Large intestine (tissue), 12 donors: Measurements from ENCODE around the gene THSD7A. TPM values are rescaled to one million over a fixed set of nuclear protein-coding genes. Genes with fewer than 3 reads are reported as not detected.

Experiments used
- DNase-seq, 2 donors: peaks; one replicate each; pipeline versions ENCODE4 v3.0.0 to v3.0.0-alpha.2; 2013
- H3K27ac ChIP-seq: one replicate; pipeline ENCODE4 v1.5.1; 2013; ENCODE audit warnings: low read length
- H3K27me3 ChIP-seq: 2 replicates; pipeline ENCODE4 v1.6.1; 2013; ENCODE audit warnings: low read length; ENCODE audit not compliant: control insufficient read depth, insufficient read depth
- H3K36me3 ChIP-seq: 2 replicates; pipeline ENCODE4 v1.6.1; 2013; ENCODE audit warnings: low read length; ENCODE audit not compliant: control insufficient read depth, insufficient read depth
- H3K4me1 ChIP-seq: one replicate; pipeline ENCODE4 v1.6.1; 2013; ENCODE audit warnings: low read length; ENCODE audit not compliant: control insufficient read depth, insufficient read depth
- H3K4me3 ChIP-seq: one replicate; pipeline ENCODE4 v1.5.1; 2013; ENCODE audit warnings: low read length
- H3K9me3 ChIP-seq: one replicate; pipeline ENCODE4 v1.6.1; 2013; ENCODE audit warnings: mild to moderate bottlenecking, low read depth, low read length, moderate library complexity; ENCODE audit not compliant: control insufficient read depth
- WGBS: methylation state at CpG from one replicate; pipeline ENCODE4 v1.1.5; 2013; ENCODE audit warnings: low lambda C conversion rate; ENCODE audit not compliant: insufficient coverage; 5-methylcytosine and 5-hydroxymethylcytosine counted together
- long read RNA-seq, 11 donors: transcript quantifications; one replicate each; lab custom pipeline, GENCODE V29; 2026
- polyA plus RNA-seq: library from polyadenylated mRNA; unstranded; fragments of 120-200 nt; gene quantifications from one replicate; pipeline ENCODE4 v1.2.1, GENCODE V29; 2013

Gene THSD7A
- polyA plus RNA-seq = 3.7 TPM
- long read RNA-seq, donor 1 = 0 reads
- long read RNA-seq, donor 2 = 0 reads
- long read RNA-seq, donor 3 = 0 reads
- long read RNA-seq, donor 4 = 0 reads
- long read RNA-seq, donor 5 = 0 reads
- long read RNA-seq, donor 6 = 0 reads
- long read RNA-seq, donor 7 = 0 reads
- long read RNA-seq, donor 8 = 0 reads
- long read RNA-seq, donor 9 = 0 reads
- long read RNA-seq, donor 10 = 0 reads
- long read RNA-seq, donor 11 = 0 reads

GRCh38 chr7:11831736-11832495 lies at the start of gene THSD7A:
THSD7A (minus strand) TSS chr7:11832198; CDS start chr7:11831946, 252 bp downstream.
- H3K36me3 ChIP-seq = no peaks in the 10 kb centered on the region
- H3K4me1 ChIP-seq = no peaks in the 10 kb centered on the region
- 0% methylated on average over 1 of the region's 62 CpGs for WGBS
- peak; percentile 16 to 50 for DNase-seq
- peaks cover 18% of the 10 kb centered on the region for H3K27me3 ChIP-seq
- no peak within 1 kb of the TSS for H3K27ac ChIP-seq
- H3K9me3 ChIP-seq = no peaks in the 10 kb centered on the region
- H3K4me3 ChIP-seq = peak within 1 kb of the TSS; percentile 44

- Histone ChIP-seq H3K9me3 (no peaks in the 10 kb centered on the region), H3K27ac (no peak overlapping the region), H3K4me1 (no peaks in the 10 kb centered on the region), H3K36me3 (no peaks in the 10 kb centered on the region), H3K27me3 (no peaks in the 10 kb centered on the region), H3K4me3 (no peak overlapping the region)
- DNase-seq = no peak
- 93% methylated on average over 4 of the region's 5 CpGs for WGBS
Measured at GRCh38 chr7:11881680-11882079, 49.7 kb upstream of the THSD7A start.

GRCh38 chr7:11875635-11876034 lies 43.6 kb upstream of the THSD7A start:
- WGBS = no CpG with 5 or more reads among the region's 1 CpG

GRCh38 chr7:11865671-11866070 lies 33.7 kb upstream of the THSD7A start:
- no peaks in the 10 kb centered on the region for H3K4me1 ChIP-seq
- no CpG with 5 or more reads among the region's 2 CpGs for WGBS
- H3K27ac ChIP-seq = no peak overlapping the region
- no peak overlapping the region for H3K4me3 ChIP-seq
- no peaks in the 10 kb centered on the region for H3K9me3 ChIP-seq
- DNase-seq = no peak
- H3K27me3 ChIP-seq = no peaks in the 10 kb centered on the region
- H3K36me3 ChIP-seq = no peaks in the 10 kb centered on the region

More at GRCh38 chr7:11875635-11876034, 43.6 kb upstream of the THSD7A start:
- Histone ChIP-seq H3K9me3 (no peaks in the 10 kb centered on the region), H3K4me1 (no peaks in the 10 kb centered on the region), H3K36me3 (no peaks in the 10 kb centered on the region), H3K27ac (no peak overlapping the region), H3K27me3 (no peaks in the 10 kb centered on the region), H3K4me3 (no peak overlapping the region)
- DNase-seq = no peak

- H3K27ac ChIP-seq = no peak overlapping the region
- 83% methylated on average over 6 of the region's 6 CpGs for WGBS
- H3K9me3 ChIP-seq = no peaks in the 10 kb centered on the region
- H3K27me3 ChIP-seq = no peaks in the 10 kb centered on the region
- DNase-seq = no peak
- no peak overlapping the region for H3K4me3 ChIP-seq
- no peaks in the 10 kb centered on the region for H3K36me3 ChIP-seq
- H3K4me1 ChIP-seq = no peaks in the 10 kb centered on the region
Measured at GRCh38 chr7:11858622-11859302, 26.8 kb upstream of the THSD7A start.

- no peaks in the 10 kb centered on the region for H3K4me1 ChIP-seq
- no peak for DNase-seq
- no peaks in the 10 kb centered on the region for H3K9me3 ChIP-seq
- H3K27me3 ChIP-seq = no peaks in the 10 kb centered on the region
- H3K36me3 ChIP-seq = no peaks in the 10 kb centered on the region
- no peak overlapping the region for H3K27ac ChIP-seq
- H3K4me3 ChIP-seq = no peak overlapping the region
- WGBS = no CpG with 5 or more reads among the region's 2 CpGs
Measured at GRCh38 chr7:11858026-11858425, 26.0 kb upstream of the THSD7A start.

- H3K4me3 ChIP-seq = no peak overlapping the region
- H3K9me3 ChIP-seq = no peaks in the 10 kb centered on the region
- H3K27me3 ChIP-seq = no peaks in the 10 kb centered on the region
- no peak overlapping the region for H3K27ac ChIP-seq
- no peaks in the 10 kb centered on the region for H3K36me3 ChIP-seq
- WGBS = 64% methylated on average over 2 of the region's 3 CpGs
- DNase-seq = no peak
- H3K4me1 ChIP-seq = no peaks in the 10 kb centered on the region
Measured at GRCh38 chr7:11848251-11848650, 16.3 kb upstream of the THSD7A start.

GRCh38 chr7:11847336-11847735 lies 15.3 kb upstream of the THSD7A start:
- Histone ChIP-seq H3K4me3 (no peak overlapping the region), H3K9me3 (no peaks in the 10 kb centered on the region), H3K27ac (no peak overlapping the region), H3K4me1 (no peaks in the 10 kb centered on the region), H3K27me3 (no peaks in the 10 kb centered on the region), H3K36me3 (no peaks in the 10 kb centered on the region)
- no peak for DNase-seq
- no CpG with 5 or more reads among the region's 2 CpGs for WGBS

GRCh38 chr7:11846361-11846955 lies 14.5 kb upstream of the THSD7A start:
- WGBS = no CpG with 5 or more reads among the region's 5 CpGs
- Histone ChIP-seq H3K27ac (no peak overlapping the region), H3K4me3 (no peak overlapping the region), H3K36me3 (no peaks in the 10 kb centered on the region), H3K27me3 (no peaks in the 10 kb centered on the region), H3K9me3 (no peaks in the 10 kb centered on the region), H3K4me1 (no peaks in the 10 kb centered on the region)
- DNase-seq = no peak

- no peaks in the 10 kb centered on the region for H3K27me3 ChIP-seq
- H3K4me3 ChIP-seq = no peak overlapping the region
- H3K36me3 ChIP-seq = no peaks in the 10 kb centered on the region
- H3K9me3 ChIP-seq = no peaks in the 10 kb centered on the region
- no peak overlapping the region for H3K27ac ChIP-seq
- 100% methylated on average over 1 of the region's 1 CpG for WGBS
- no peaks in the 10 kb centered on the region for H3K4me1 ChIP-seq
- DNase-seq = no peak
Measured at GRCh38 chr7:11843113-11843765, 11.2 kb upstream of the THSD7A start.
